MM.1S (cell line): ENCODE results near the gene PPM1F.

ENCODE experiments used
- DNase-seq: peaks from one replicate; pipeline ENCODE4 v3.0.0-alpha.2; 2015
- H2AFZ ChIP-seq: fragments of 300-600 bp; sonication (generic); 2 replicates; pipeline ENCODE4 v1.6.0; 2016; ENCODE audit warnings: antibody characterized with exemption, low read length
- H3F3A ChIP-seq: fragments of 300-600 bp; sonication (generic); 2 replicates; pipeline ENCODE4 v1.6.1; 2016; ENCODE audit warnings: mild to moderate bottlenecking, antibody characterized with exemption, low read length, moderate library complexity, mixed read lengths; ENCODE audit not compliant: insufficient read depth
- H3K27ac ChIP-seq: fragments of 300-600 bp; sonication (generic); 2 replicates; pipeline ENCODE4 v1.5.1; 2016; ENCODE audit warnings: mild to moderate bottlenecking, low read length
- H3K27me3 ChIP-seq: fragments of 300-600 bp; sonication (generic); replicated peaks from 2 replicates; pipeline ENCODE4 v1.6.0; 2016; ENCODE audit warnings: low read length; ENCODE audit not compliant: insufficient read depth
- H3K36me3 ChIP-seq: fragments of 300-600 bp; sonication (generic); replicated peaks from 2 replicates; pipeline ENCODE4 v1.6.1; 2016; ENCODE audit warnings: mild to moderate bottlenecking, low read length, mixed read lengths; ENCODE audit not compliant: insufficient read depth
- H3K4me1 ChIP-seq: fragments of 300-600 bp; sonication (generic); 2 replicates; pipeline ENCODE4 v1.6.1; 2016; ENCODE audit warnings: low read length, mixed read lengths
- H3K4me2 ChIP-seq: fragments of 300-600 bp; sonication (generic); 2 replicates; pipeline ENCODE4 v1.6.0; 2016; ENCODE audit warnings: low read depth, low read length
- H3K4me3 ChIP-seq: fragments of 300-600 bp; sonication (generic); 2 replicates; pipeline ENCODE4 v1.5.1; 2016; ENCODE audit warnings: low read length, mixed read lengths
- H3K79me2 ChIP-seq: fragments of 300-600 bp; sonication (generic); 2 replicates; pipeline ENCODE4 v1.6.1; 2016; ENCODE audit warnings: mixed run types, low read length, mixed read lengths
- H3K9ac ChIP-seq: fragments of 300-600 bp; sonication (generic); 2 replicates; pipeline ENCODE4 v1.6.1; 2016; ENCODE audit warnings: low read length, mixed read lengths
- H3K9me2 ChIP-seq: fragments of 300-600 bp; sonication (generic); replicated peaks from 2 replicates; pipeline ENCODE4 v1.6.1; 2016; ENCODE audit warnings: mild to moderate bottlenecking, low read length, mixed read lengths; ENCODE audit not compliant: insufficient read depth
- H3K9me3 ChIP-seq: fragments of 300-600 bp; sonication (generic); replicated peaks from 2 replicates; pipeline ENCODE4 v1.6.1; 2016; ENCODE audit warnings: mild to moderate bottlenecking, low read length, mixed read lengths; ENCODE audit not compliant: insufficient read depth
- H4K20me1 ChIP-seq: fragments of 300-600 bp; sonication (generic); 2 replicates; pipeline ENCODE4 v1.6.1; 2016; ENCODE audit warnings: mild to moderate bottlenecking, low read length, moderate library complexity, mixed read lengths; ENCODE audit not compliant: insufficient read depth
- EZH2 ChIP-seq: fragments of 300-600 bp; sonication (generic); optimal IDR thresholded peaks from 2 replicates; pipeline ENCODE3; 2017; ENCODE audit warnings: low read depth, mild to moderate bottlenecking, antibody characterized with exemption, low read length, mixed read lengths
- EZH2phosphoT487 ChIP-seq: fragments of 300-600 bp; sonication (generic); IDR thresholded peaks from 2 replicates; pipeline ENCODE4 v1.6.1; 2018; ENCODE audit warnings: antibody characterized with exemption, low read length
- TF ChIP-seq, protein P1 (sequence below): fragments of 300-600 bp; sonication (generic); IDR thresholded peaks from 2 replicates; pipeline ENCODE4 v1.5.1; 2016; ENCODE audit warnings: antibody characterized with exemption, low read length, mixed read lengths

PPM1F gene

DNA sequence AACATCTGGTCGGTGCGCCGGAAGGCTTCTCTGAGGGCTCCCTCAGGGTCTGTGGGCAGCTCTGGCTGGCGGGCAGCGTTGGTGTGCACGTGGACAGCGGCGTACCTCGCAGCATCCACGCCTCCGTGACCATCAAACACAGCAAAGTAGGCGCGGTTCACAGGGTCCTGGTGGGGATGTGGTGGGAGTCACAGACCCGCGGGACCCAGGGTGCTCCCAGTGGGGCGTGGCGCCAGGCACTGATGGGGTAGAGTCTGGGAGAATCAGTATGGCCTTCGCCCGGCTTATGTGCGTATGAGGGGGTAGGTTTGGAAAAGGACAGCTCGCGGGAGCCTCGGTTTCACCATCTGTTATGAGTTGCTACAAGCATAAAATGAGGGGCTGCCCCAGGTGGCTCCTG, 19.2 kb downstream of the PPM1F start:
- H3F3A ChIP-seq = no peaks in the 10 kb centered on the region
- H3K4me2 ChIP-seq = no peak overlapping the region
- H3K27ac ChIP-seq = no peak overlapping the region
- no peaks in the 10 kb centered on the region for H3K9me3 ChIP-seq
- H3K36me3 ChIP-seq = no peaks in the 10 kb centered on the region
- no peak overlapping the region for H3K9ac ChIP-seq
- no peak for DNase-seq
- H3K9me2 ChIP-seq = no peaks in the 10 kb centered on the region
- TF ChIP-seq, protein P1, sequence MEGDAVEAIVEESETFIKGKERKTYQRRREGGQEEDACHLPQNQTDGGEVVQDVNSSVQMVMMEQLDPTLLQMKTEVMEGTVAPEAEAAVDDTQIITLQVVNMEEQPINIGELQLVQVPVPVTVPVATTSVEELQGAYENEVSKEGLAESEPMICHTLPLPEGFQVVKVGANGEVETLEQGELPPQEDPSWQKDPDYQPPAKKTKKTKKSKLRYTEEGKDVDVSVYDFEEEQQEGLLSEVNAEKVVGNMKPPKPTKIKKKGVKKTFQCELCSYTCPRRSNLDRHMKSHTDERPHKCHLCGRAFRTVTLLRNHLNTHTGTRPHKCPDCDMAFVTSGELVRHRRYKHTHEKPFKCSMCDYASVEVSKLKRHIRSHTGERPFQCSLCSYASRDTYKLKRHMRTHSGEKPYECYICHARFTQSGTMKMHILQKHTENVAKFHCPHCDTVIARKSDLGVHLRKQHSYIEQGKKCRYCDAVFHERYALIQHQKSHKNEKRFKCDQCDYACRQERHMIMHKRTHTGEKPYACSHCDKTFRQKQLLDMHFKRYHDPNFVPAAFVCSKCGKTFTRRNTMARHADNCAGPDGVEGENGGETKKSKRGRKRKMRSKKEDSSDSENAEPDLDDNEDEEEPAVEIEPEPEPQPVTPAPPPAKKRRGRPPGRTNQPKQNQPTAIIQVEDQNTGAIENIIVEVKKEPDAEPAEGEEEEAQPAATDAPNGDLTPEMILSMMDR = no peak
- no peak for TF ChIP-seq EZH2phosphoT487
- TF ChIP-seq EZH2 = no peak
- no peaks in the 10 kb centered on the region for H3K79me2 ChIP-seq
- no peaks in the 10 kb centered on the region for H3K27me3 ChIP-seq
- no peak overlapping the region for H2AFZ ChIP-seq
- peaks cover 5% of the 10 kb centered on the region; the same call in 1 of the 2 replicates for H3K4me1 ChIP-seq
- H3K4me3 ChIP-seq = no peak overlapping the region
- H4K20me1 ChIP-seq = no peaks in the 10 kb centered on the region

DNA sequence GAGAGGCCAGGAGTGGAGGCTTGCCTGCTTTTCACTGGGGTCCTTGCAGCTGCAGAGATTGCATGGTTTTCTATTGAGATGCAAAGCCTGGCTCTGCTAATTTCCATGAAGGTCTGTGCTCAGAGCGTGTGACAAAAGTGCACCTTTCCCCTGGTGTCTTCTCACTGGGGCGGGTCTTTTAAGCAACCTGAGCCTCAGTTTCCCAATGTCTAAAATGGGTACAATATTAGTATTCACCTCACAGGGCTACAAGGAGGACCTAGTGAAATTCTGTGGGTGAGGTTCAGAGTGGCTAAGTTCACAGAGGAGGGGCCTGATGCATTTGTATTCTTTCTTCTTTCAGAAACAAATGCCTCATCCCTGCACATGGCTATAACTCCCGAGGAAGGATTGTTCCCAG, 20.3 kb downstream of the PPM1F start:
- H3K4me3 ChIP-seq = no peak overlapping the region
- no peaks in the 10 kb centered on the region for H3K4me1 ChIP-seq
- no peak overlapping the region for H2AFZ ChIP-seq
- no peaks in the 10 kb centered on the region for H4K20me1 ChIP-seq
- no peaks in the 10 kb centered on the region for H3K9me2 ChIP-seq
- H3K9ac ChIP-seq = no peak overlapping the region
- H3F3A ChIP-seq = no peaks in the 10 kb centered on the region
- no peaks in the 10 kb centered on the region for H3K79me2 ChIP-seq
- no peaks in the 10 kb centered on the region for H3K27me3 ChIP-seq
- no peak overlapping the region for H3K4me2 ChIP-seq
- no peak for DNase-seq
- TF ChIP-seq EZH2phosphoT487 (no peak), EZH2 (no peak)
- TF ChIP-seq, protein P1 = no peak
- no peak overlapping the region for H3K27ac ChIP-seq
- H3K36me3 ChIP-seq = no peaks in the 10 kb centered on the region
- no peaks in the 10 kb centered on the region for H3K9me3 ChIP-seq

DNA sequence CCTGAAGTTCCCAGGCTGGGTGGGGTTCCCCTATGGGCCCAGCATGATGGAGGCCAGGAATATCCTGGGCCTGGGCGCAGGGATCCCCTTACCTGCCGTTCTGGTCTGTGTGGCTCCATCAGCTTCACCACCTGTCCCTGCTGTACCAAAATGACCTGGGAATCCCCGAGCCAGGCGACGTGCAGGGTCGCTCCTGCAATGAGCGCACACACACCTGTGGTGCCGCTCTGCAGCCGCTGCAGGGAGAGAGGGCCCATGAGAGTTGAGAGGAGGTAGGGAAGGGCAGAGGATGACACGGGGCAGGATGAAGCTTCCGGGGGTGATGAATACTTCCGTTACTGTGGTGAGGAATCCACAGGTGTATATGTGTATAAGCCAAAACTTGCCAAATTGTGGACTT, 21.6 kb downstream of the PPM1F start:
- H3K4me2 ChIP-seq = no peak overlapping the region
- H3K4me1 ChIP-seq = no peaks in the 10 kb centered on the region
- H3K36me3 ChIP-seq = no peaks in the 10 kb centered on the region
- DNase-seq = no peak
- no peaks in the 10 kb centered on the region for H3K27me3 ChIP-seq
- H3F3A ChIP-seq = no peaks in the 10 kb centered on the region
- no peaks in the 10 kb centered on the region for H3K9me2 ChIP-seq
- no peak overlapping the region for H3K9ac ChIP-seq
- H3K27ac ChIP-seq = no peak overlapping the region
- H3K79me2 ChIP-seq = no peaks in the 10 kb centered on the region
- no peak overlapping the region for H2AFZ ChIP-seq
- H3K4me3 ChIP-seq = no peak overlapping the region
- no peaks in the 10 kb centered on the region for H4K20me1 ChIP-seq
- TF ChIP-seq EZH2 (no peak), EZH2phosphoT487 (no peak)
- TF ChIP-seq, protein P1 = no peak
- H3K9me3 ChIP-seq = no peaks in the 10 kb centered on the region
